ENCODE measurements around the gene GALNT15.

GALNT15 gene

GRCh38 chr3:16205156-16205870 lies 30.8 kb downstream of the GALNT15 start:
- DNase-seq (ENCODE audit: low spot score in 2 of 2), result no peak
- in situ Hi-C loops (cut with MboI; ENCODE audit: low sequenced_read_pairs), result no loop called here
- no peaks in the 10 kb centered on the region for H3K36me3 ChIP-seq (replicated peaks)
- no peaks in the 10 kb centered on the region for H3K4me1 ChIP-seq
- no peaks in the 10 kb centered on the region; the same call in 1 of the 2 replicates for H3K27me3 ChIP-seq (ENCODE audit: low read depth)
- no peaks in the 10 kb centered on the region for H3K9me3 ChIP-seq
- no peak overlapping the region for H3K4me3 ChIP-seq

GRCh38 chr3:16207031-16207430 lies 32.6 kb downstream of the GALNT15 start:
- Histone ChIP-seq H3K4me3 (no peak overlapping the region), H3K4me1 (no peaks in the 10 kb centered on the region), H3K36me3 (replicated peaks) (no peaks in the 10 kb centered on the region), H3K27me3 (ENCODE audit: low read depth) (peaks cover 4% of the 10 kb centered on the region; the same call in 1 of the 2 replicates), H3K9me3 (no peaks in the 10 kb centered on the region)
- no peak for DNase-seq (ENCODE audit: low spot score in 2 of 2)
- in situ Hi-C loops (cut with MboI; ENCODE audit: low sequenced_read_pairs), result no loop called here

GRCh38 chr3:16211176-16211904 lies 36.9 kb downstream of the GALNT15 start:
- no peak overlapping the region for H3K4me3 ChIP-seq
- H3K36me3 ChIP-seq (replicated peaks), result no peaks in the 10 kb centered on the region
- H3K4me1 ChIP-seq, result no peaks in the 10 kb centered on the region
- H3K27me3 ChIP-seq (ENCODE audit: low read depth), result peaks cover 4% of the 10 kb centered on the region; the same call in 1 of the 2 replicates
- no peaks in the 10 kb centered on the region for H3K9me3 ChIP-seq
- in situ Hi-C loops (cut with MboI; ENCODE audit: low sequenced_read_pairs), result no loop called here
- no peak for DNase-seq (ENCODE audit: low spot score in 2 of 2)

- peaks cover 4% of the 10 kb centered on the region; the same call in 1 of the 2 replicates for H3K27me3 ChIP-seq (ENCODE audit: low read depth)
- H3K36me3 ChIP-seq (replicated peaks), result no peaks in the 10 kb centered on the region
- no peak for DNase-seq (ENCODE audit: low spot score in 2 of 2)
- in situ Hi-C loops (cut with MboI; ENCODE audit: low sequenced_read_pairs), result no loop called here
- no peaks in the 10 kb centered on the region for H3K4me1 ChIP-seq
- no peak overlapping the region for H3K4me3 ChIP-seq
- H3K9me3 ChIP-seq, result no peaks in the 10 kb centered on the region
These were observed 39.9 kb downstream of the GALNT15 start for GRCh38 chr3:16214366-16214765.

GRCh38 chr3:16216373-16216935 lies 42.0 kb downstream of the GALNT15 start:
- no peak for DNase-seq (ENCODE audit: low spot score in 2 of 2)
- Histone ChIP-seq H3K27me3 (ENCODE audit: low read depth) (peaks cover 3% of the 10 kb centered on the region; the same call in 1 of the 2 replicates), H3K36me3 (replicated peaks) (no peaks in the 10 kb centered on the region), H3K9me3 (no peaks in the 10 kb centered on the region), H3K4me1 (no peaks in the 10 kb centered on the region), H3K4me3 (no peak overlapping the region)
- in situ Hi-C loops (cut with MboI; ENCODE audit: low sequenced_read_pairs), result no loop called here

- H3K36me3 ChIP-seq (replicated peaks), result no peaks in the 10 kb centered on the region
- no peaks in the 10 kb centered on the region for H3K9me3 ChIP-seq
- H3K27me3 ChIP-seq (ENCODE audit: low read depth), result no peaks in the 10 kb centered on the region
- H3K4me1 ChIP-seq, result no peaks in the 10 kb centered on the region
- H3K4me3 ChIP-seq, result no peak overlapping the region
- no peak for DNase-seq (ENCODE audit: low spot score in 2 of 2)
- in situ Hi-C loops (cut with MboI; ENCODE audit: low sequenced_read_pairs), result no loop called here
These were observed 45.3 kb downstream of the GALNT15 start for GRCh38 chr3:16219777-16220176.

- H3K9me3 ChIP-seq, result no peaks in the 10 kb centered on the region
- no peak overlapping the region for H3K4me3 ChIP-seq
- DNase-seq (ENCODE audit: low spot score in 2 of 2), result no peak
- no peaks in the 10 kb centered on the region for H3K27me3 ChIP-seq (ENCODE audit: low read depth)
- no peaks in the 10 kb centered on the region for H3K4me1 ChIP-seq
- no peaks in the 10 kb centered on the region for H3K36me3 ChIP-seq (replicated peaks)
- in situ Hi-C loops (cut with MboI; ENCODE audit: low sequenced_read_pairs), result no loop called here
These were observed 47.5 kb downstream of the GALNT15 start for GRCh38 chr3:16221990-16222389.

- DNase-seq (ENCODE audit: low spot score in 2 of 2), result no peak
- H3K36me3 ChIP-seq (replicated peaks), result no peaks in the 10 kb centered on the region
- H3K4me3 ChIP-seq, result no peak overlapping the region
- H3K4me1 ChIP-seq, result no peaks in the 10 kb centered on the region
- H3K27me3 ChIP-seq (ENCODE audit: low read depth), result no peaks in the 10 kb centered on the region
- no peaks in the 10 kb centered on the region for H3K9me3 ChIP-seq
- in situ Hi-C loops (cut with MboI; ENCODE audit: low sequenced_read_pairs), result no loop called here
These were observed 48.1 kb downstream of the GALNT15 start for GRCh38 chr3:16222547-16222946.

- H3K27me3 ChIP-seq (ENCODE audit: low read depth), result peaks cover 4% of the 10 kb centered on the region; the same call in 1 of the 2 replicates
- in situ Hi-C loops (cut with MboI; ENCODE audit: low sequenced_read_pairs), result no loop called here
- no peaks in the 10 kb centered on the region for H3K9me3 ChIP-seq
- no peaks in the 10 kb centered on the region for H3K4me1 ChIP-seq
- no peaks in the 10 kb centered on the region for H3K36me3 ChIP-seq (replicated peaks)
- H3K4me3 ChIP-seq, result no peak overlapping the region
- DNase-seq (ENCODE audit: low spot score in 2 of 2), result no peak
These were observed 49.8 kb downstream of the GALNT15 start for GRCh38 chr3:16224325-16224724.

- Histone ChIP-seq H3K36me3 (replicated peaks) (no peaks in the 10 kb centered on the region), H3K27me3 (ENCODE audit: low read depth) (peaks cover 4% of the 10 kb centered on the region; the same call in 1 of the 2 replicates), H3K9me3 (no peaks in the 10 kb centered on the region), H3K4me3 (no peak overlapping the region), H3K4me1 (no peaks in the 10 kb centered on the region)
- in situ Hi-C loops (cut with MboI; ENCODE audit: low sequenced_read_pairs), result no loop called here
- DNase-seq (ENCODE audit: low spot score in 2 of 2), result no peak
These were observed 53.1 kb downstream of the GALNT15 start for GRCh38 chr3:16227566-16227965.

GRCh38 chr3:16229681-16230080 lies 55.2 kb downstream of the GALNT15 start:
- Histone ChIP-seq H3K27me3 (ENCODE audit: low read depth) (peaks cover 4% of the 10 kb centered on the region; the same call in 1 of the 2 replicates), H3K4me3 (no peak overlapping the region), H3K4me1 (no peaks in the 10 kb centered on the region), H3K36me3 (replicated peaks) (no peaks in the 10 kb centered on the region), H3K9me3 (no peaks in the 10 kb centered on the region)
- DNase-seq (ENCODE audit: low spot score in 2 of 2), result no peak
- in situ Hi-C loops (cut with MboI; ENCODE audit: low sequenced_read_pairs), result no loop called here

- Histone ChIP-seq H3K36me3 (replicated peaks) (no peaks in the 10 kb centered on the region), H3K4me1 (no peaks in the 10 kb centered on the region), H3K27me3 (ENCODE audit: low read depth) (peaks cover 4% of the 10 kb centered on the region; the same call in 1 of the 2 replicates), H3K9me3 (no peaks in the 10 kb centered on the region), H3K4me3 (no peak overlapping the region)
- no peak for DNase-seq (ENCODE audit: low spot score in 2 of 2)
- in situ Hi-C loops (cut with MboI; ENCODE audit: low sequenced_read_pairs), result no loop called here
These were observed 57.5 kb downstream of the GALNT15 start for GRCh38 chr3:16231983-16232382.

- Histone ChIP-seq H3K27me3 (ENCODE audit: low read depth) (peaks cover 4% of the 10 kb centered on the region; the same call in 1 of the 2 replicates), H3K9me3 (no peaks in the 10 kb centered on the region), H3K4me1 (no peaks in the 10 kb centered on the region), H3K36me3 (replicated peaks) (no peaks in the 10 kb centered on the region), H3K4me3 (no peak overlapping the region)
- no peak for DNase-seq (ENCODE audit: low spot score in 2 of 2)
- in situ Hi-C loops (cut with MboI; ENCODE audit: low sequenced_read_pairs), result no loop called here
These were observed 59.3 kb downstream of the GALNT15 start for GRCh38 chr3:16233806-16234205.

- no peaks in the 10 kb centered on the region for H3K9me3 ChIP-seq
- in situ Hi-C loops (cut with MboI; ENCODE audit: low sequenced_read_pairs), result no loop called here
- no peaks in the 10 kb centered on the region for H3K27me3 ChIP-seq (ENCODE audit: low read depth)
- H3K36me3 ChIP-seq (replicated peaks), result no peaks in the 10 kb centered on the region
- no peak for DNase-seq (ENCODE audit: low spot score in 2 of 2)
- H3K4me1 ChIP-seq, result no peaks in the 10 kb centered on the region
- no peak overlapping the region for H3K4me3 ChIP-seq
These were observed 59.8 kb downstream of the GALNT15 start for GRCh38 chr3:16234281-16234680.
